Astrocyte (in vitro differentiated cells and primary cell): ENCODE results near the gene ILKAP.
"Not testable (repeated sequence)": the region's sequence is repeated elsewhere in the genome, so short reads cannot be mapped to it uniquely, and the experiment has no call there.

ENCODE experiments used
- EZH2 ChIP-seq: IDR thresholded peaks from 2 replicates; pipeline ENCODE4 v1.6.1; 2012; ENCODE audit warnings: mild to moderate bottlenecking, low read length, inconsistent platforms; ENCODE audit not compliant: insufficient read depth
- TF ChIP-seq, protein P1 (sequence below): IDR thresholded peaks from 2 replicates; pipeline ENCODE4 v1.5.1; 2011; ENCODE audit warnings: low read depth, mild to moderate bottlenecking, inconsistent platforms, low read length, moderate library complexity; ENCODE audit not compliant: insufficient read depth

DNA sequence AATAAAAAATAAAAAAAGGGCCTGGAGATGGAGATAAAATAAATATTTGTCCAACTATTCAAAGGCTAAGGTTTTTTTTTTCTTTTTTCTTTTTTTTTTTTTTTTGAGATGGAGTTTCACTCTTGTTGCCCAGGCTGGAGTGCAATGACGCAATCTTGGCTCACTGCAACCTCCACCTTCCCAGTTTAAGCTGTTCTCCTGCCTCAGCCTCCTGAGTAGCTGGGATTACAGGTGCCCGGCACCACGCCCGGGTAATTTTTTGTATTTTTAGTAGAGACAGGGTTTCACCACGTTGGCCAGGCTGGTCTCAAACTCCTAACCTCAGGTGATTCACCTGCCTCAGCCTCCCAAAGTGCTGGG, 32.4 kb downstream of the ILKAP start:
- TF ChIP-seq, protein P1, sequence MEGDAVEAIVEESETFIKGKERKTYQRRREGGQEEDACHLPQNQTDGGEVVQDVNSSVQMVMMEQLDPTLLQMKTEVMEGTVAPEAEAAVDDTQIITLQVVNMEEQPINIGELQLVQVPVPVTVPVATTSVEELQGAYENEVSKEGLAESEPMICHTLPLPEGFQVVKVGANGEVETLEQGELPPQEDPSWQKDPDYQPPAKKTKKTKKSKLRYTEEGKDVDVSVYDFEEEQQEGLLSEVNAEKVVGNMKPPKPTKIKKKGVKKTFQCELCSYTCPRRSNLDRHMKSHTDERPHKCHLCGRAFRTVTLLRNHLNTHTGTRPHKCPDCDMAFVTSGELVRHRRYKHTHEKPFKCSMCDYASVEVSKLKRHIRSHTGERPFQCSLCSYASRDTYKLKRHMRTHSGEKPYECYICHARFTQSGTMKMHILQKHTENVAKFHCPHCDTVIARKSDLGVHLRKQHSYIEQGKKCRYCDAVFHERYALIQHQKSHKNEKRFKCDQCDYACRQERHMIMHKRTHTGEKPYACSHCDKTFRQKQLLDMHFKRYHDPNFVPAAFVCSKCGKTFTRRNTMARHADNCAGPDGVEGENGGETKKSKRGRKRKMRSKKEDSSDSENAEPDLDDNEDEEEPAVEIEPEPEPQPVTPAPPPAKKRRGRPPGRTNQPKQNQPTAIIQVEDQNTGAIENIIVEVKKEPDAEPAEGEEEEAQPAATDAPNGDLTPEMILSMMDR, result not testable (repeated sequence)
- not testable (repeated sequence) for TF ChIP-seq EZH2
